ENCODE measurements around the gene TBCD.

TBCD gene

DNA sequence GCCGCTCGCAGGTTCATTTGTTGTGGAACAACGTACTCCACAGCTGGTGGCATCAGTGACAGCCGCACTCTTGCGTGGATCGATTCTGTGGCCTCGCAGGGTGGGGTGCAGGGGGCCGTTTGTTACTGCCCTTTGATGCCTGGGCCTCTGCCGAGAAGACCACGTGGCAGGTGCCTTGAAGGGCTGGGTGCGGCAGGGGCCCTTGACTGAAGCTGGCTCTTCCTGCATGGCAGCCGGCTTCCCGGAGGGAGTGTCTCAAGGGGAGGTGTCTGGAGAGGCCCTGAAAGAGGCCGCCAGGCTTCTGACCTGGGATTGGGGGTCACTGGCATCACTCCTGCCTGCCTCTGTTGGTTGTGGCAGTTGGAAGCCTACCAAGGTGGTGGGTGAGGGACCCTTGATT lies 43.8 kb downstream of the TBCD start:
- no peaks in the 10 kb centered on the region for H4K20me1 ChIP-seq (ENCODE audit: insufficient read depth, low read length)
- H3K9me2 ChIP-seq (replicated peaks; ENCODE audit: insufficient read depth, low read length) = no peaks in the 10 kb centered on the region
- no peak overlapping the region for H3K4me2 ChIP-seq (ENCODE audit: low read depth, low read length)
- peaks cover 24% of the 10 kb centered on the region for H3K79me2 ChIP-seq (ENCODE audit: low read length)
- TF ChIP-seq EZH2 (optimal IDR thresholded peaks at IDR 0.05; ENCODE audit: low read depth, low read length) (no peak), EZH2phosphoT487 (IDR thresholded peaks at IDR 0.05; ENCODE audit: low read length) (no peak)
- TF ChIP-seq, protein P1, sequence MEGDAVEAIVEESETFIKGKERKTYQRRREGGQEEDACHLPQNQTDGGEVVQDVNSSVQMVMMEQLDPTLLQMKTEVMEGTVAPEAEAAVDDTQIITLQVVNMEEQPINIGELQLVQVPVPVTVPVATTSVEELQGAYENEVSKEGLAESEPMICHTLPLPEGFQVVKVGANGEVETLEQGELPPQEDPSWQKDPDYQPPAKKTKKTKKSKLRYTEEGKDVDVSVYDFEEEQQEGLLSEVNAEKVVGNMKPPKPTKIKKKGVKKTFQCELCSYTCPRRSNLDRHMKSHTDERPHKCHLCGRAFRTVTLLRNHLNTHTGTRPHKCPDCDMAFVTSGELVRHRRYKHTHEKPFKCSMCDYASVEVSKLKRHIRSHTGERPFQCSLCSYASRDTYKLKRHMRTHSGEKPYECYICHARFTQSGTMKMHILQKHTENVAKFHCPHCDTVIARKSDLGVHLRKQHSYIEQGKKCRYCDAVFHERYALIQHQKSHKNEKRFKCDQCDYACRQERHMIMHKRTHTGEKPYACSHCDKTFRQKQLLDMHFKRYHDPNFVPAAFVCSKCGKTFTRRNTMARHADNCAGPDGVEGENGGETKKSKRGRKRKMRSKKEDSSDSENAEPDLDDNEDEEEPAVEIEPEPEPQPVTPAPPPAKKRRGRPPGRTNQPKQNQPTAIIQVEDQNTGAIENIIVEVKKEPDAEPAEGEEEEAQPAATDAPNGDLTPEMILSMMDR (IDR thresholded peaks at IDR 0.05; ENCODE audit: low read length) = no peak
- no peaks in the 10 kb centered on the region for H3K4me1 ChIP-seq (ENCODE audit: low read length)
- DNase-seq = no peak
- no peak overlapping the region for H3K9ac ChIP-seq (ENCODE audit: low read length)
- H3K36me3 ChIP-seq (replicated peaks; ENCODE audit: insufficient read depth, low read length) = no peaks in the 10 kb centered on the region
- H3K27me3 ChIP-seq (replicated peaks; ENCODE audit: insufficient read depth, low read length) = no peaks in the 10 kb centered on the region
- H3K4me3 ChIP-seq (ENCODE audit: low read length) = no peak overlapping the region
- H3K9me3 ChIP-seq (replicated peaks; ENCODE audit: insufficient read depth, low read length) = no peaks in the 10 kb centered on the region
- no peak overlapping the region for H2AFZ ChIP-seq (ENCODE audit: low read length)
- no peak overlapping the region for H3K27ac ChIP-seq (ENCODE audit: low read length)
- H3F3A ChIP-seq (ENCODE audit: insufficient read depth, low read length) = no peaks in the 10 kb centered on the region

DNA sequence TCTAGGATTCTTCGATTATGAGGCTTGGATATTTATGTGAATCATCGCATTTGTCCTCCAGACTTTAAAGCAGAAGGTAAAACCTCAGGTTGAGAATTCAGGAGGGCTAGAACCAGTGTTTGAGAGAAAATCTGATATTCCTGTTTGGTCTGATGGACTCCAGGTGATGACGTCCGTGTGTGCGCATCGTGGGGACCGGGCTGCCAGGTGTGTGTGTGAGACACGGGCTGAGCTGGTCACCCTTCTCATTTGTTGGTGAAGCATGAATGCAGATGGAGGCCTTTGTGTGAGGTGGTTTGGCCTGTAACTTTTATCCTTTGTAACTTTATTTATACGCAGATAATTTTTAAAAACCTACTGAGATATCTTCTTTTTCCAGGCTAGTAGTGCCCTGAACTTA lies 45.2 kb downstream of the TBCD start:
- no peaks in the 10 kb centered on the region for H3K9me2 ChIP-seq (replicated peaks; ENCODE audit: insufficient read depth, low read length)
- H3K79me2 ChIP-seq (ENCODE audit: low read length) = peaks cover 26% of the 10 kb centered on the region

DNA sequence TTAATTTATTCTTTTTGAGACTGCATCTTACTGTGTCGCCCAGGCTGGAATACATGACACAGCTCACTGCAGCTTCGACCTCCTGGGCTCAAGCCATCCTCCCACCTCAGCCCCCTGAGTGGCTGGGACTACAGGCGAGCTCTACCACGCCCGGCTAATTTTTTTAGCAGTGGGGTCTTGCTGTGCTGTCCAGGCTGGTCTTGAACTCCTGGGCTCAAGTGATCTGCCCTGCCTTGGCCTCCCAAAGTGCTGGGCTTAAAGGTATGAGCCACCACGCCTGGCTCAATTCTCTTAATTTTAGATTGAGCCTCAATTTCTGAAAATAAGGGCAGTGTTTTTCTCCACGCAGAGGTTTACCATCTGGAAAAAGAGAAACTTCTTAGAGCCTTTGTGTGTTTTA lies 46.9 kb downstream of the TBCD start:
- H3K4me1 ChIP-seq (ENCODE audit: low read length) = no peaks in the 10 kb centered on the region
- no peak overlapping the region for H3K4me2 ChIP-seq (ENCODE audit: low read depth, low read length)
- H3K36me3 ChIP-seq (replicated peaks; ENCODE audit: insufficient read depth, low read length) = no peaks in the 10 kb centered on the region
- H3K27me3 ChIP-seq (replicated peaks; ENCODE audit: insufficient read depth, low read length) = no peaks in the 10 kb centered on the region
- H4K20me1 ChIP-seq (ENCODE audit: insufficient read depth, low read length) = no peaks in the 10 kb centered on the region
- H3K4me3 ChIP-seq (ENCODE audit: low read length) = no peak overlapping the region
- TF ChIP-seq EZH2phosphoT487 (IDR thresholded peaks at IDR 0.05; ENCODE audit: low read length) (no peak), EZH2 (optimal IDR thresholded peaks at IDR 0.05; ENCODE audit: low read depth, low read length) (no peak)
- TF ChIP-seq, protein P1 (IDR thresholded peaks at IDR 0.05; ENCODE audit: low read length) = no peak
- H3K27ac ChIP-seq (ENCODE audit: low read length) = no peak overlapping the region
- H3K9ac ChIP-seq (ENCODE audit: low read length) = no peak overlapping the region
- H3K79me2 ChIP-seq (ENCODE audit: low read length) = peaks cover 37% of the 10 kb centered on the region
- no peak for DNase-seq
- H2AFZ ChIP-seq (ENCODE audit: low read length) = no peak overlapping the region
- H3K9me2 ChIP-seq (replicated peaks; ENCODE audit: insufficient read depth, low read length) = no peaks in the 10 kb centered on the region
- H3K9me3 ChIP-seq (replicated peaks; ENCODE audit: insufficient read depth, low read length) = no peaks in the 10 kb centered on the region
- no peaks in the 10 kb centered on the region for H3F3A ChIP-seq (ENCODE audit: insufficient read depth, low read length)

More for the DNA sequence above, 45.2 kb downstream of the TBCD start:
- Histone ChIP-seq H4K20me1 (ENCODE audit: insufficient read depth, low read length) (no peaks in the 10 kb centered on the region), H3K4me3 (ENCODE audit: low read length) (no peak overlapping the region), H3K4me2 (ENCODE audit: low read depth, low read length) (no peak overlapping the region), H3K27me3 (replicated peaks; ENCODE audit: insufficient read depth, low read length) (no peaks in the 10 kb centered on the region), H3F3A (ENCODE audit: insufficient read depth, low read length) (no peaks in the 10 kb centered on the region), H3K9ac (ENCODE audit: low read length) (no peak overlapping the region), H3K9me3 (replicated peaks; ENCODE audit: insufficient read depth, low read length) (no peaks in the 10 kb centered on the region), H3K4me1 (ENCODE audit: low read length) (no peaks in the 10 kb centered on the region), H3K36me3 (replicated peaks; ENCODE audit: insufficient read depth, low read length) (no peaks in the 10 kb centered on the region), H2AFZ (ENCODE audit: low read length) (no peak overlapping the region), H3K27ac (ENCODE audit: low read length) (no peak overlapping the region)
- DNase-seq = no peak
- TF ChIP-seq EZH2 (optimal IDR thresholded peaks at IDR 0.05; ENCODE audit: low read depth, low read length) (no peak), EZH2phosphoT487 (IDR thresholded peaks at IDR 0.05; ENCODE audit: low read length) (no peak)
- TF ChIP-seq, protein P1 (IDR thresholded peaks at IDR 0.05; ENCODE audit: low read length) = no peak
